ENCODE measurements around the gene AMY1B. TPM values are rescaled to one million over a fixed set of nuclear protein-coding genes. Genes with fewer than 3 reads are reported as not detected.
"Not testable (repeated sequence)": the region's sequence is repeated elsewhere in the genome, so short reads cannot be mapped to it uniquely, and the experiment has no call there.

AMY1B gene
- polyA plus RNA-seq, 1 experiment: not detected

DNA sequence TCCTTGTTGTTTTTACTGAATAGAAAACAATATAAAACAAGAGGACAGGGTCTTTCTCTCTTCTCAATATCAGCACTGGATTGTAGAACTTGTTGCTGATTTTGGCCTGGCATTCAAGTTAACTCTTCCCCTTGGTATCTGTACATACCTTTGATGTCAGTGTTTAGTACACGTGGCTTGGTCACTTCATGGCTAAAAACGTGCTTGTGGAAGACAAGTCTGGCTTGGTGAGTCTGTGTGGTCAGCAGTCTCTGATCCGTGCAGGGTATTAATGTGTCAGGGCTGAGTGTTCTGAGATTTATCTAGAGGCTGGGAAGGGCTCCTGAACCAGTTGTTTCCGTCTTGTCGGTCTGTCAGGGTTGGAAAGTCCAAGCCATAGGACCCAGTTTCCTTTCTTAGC is 40.5 kb downstream of the AMY1B start, which contains the start of gene AMY1A:
Gene AMY1A, plus strand, starts transcription at position 301 of the 400 bp plus-strand sequence. CDS start 571 bp downstream, outside the sequence.
- H3K9me3 ChIP-seq (ENCODE audit: control insufficient read depth, insufficient read depth, low read length); H3K4me3 ChIP-seq (ENCODE audit: low read depth, low read length); H3K27ac ChIP-seq (ENCODE audit: low read depth, low read length); POLR2A ChIA-PET; CTCF ChIA-PET; H3K27me3 ChIP-seq (ENCODE audit: control insufficient read depth, insufficient read depth, low read length); DNase-seq (ENCODE audit: low read depth, low spot score): not testable (repeated sequence)

DNA sequence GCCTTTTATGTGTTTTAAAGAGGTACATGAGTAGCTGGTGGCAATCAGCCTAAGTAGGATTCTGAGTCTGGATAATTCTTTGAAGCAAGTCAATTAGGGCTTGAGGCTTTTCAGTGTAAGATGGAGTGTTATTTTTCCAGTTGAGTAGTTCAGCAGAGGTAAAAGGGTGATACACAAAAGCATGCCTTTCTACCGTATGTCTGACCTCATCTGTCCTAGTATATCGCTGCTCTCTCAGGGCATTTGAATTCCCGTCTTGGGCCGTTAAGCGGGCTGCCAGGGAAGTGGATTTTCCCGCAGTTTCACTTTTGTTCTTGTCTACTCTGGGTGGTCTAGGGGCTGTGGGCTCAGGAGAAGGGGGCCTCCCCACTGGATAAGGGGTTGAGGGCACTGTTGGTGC is 41.9 kb downstream of the AMY1B start:
- CTCF ChIA-PET; DNase-seq (ENCODE audit: low read depth, low spot score); H3K9me3 ChIP-seq (ENCODE audit: control insufficient read depth, insufficient read depth, low read length); H3K27me3 ChIP-seq (ENCODE audit: control insufficient read depth, insufficient read depth, low read length); H3K4me3 ChIP-seq (ENCODE audit: low read depth, low read length); POLR2A ChIA-PET; H3K27ac ChIP-seq (ENCODE audit: low read depth, low read length): not testable (repeated sequence)

DNA sequence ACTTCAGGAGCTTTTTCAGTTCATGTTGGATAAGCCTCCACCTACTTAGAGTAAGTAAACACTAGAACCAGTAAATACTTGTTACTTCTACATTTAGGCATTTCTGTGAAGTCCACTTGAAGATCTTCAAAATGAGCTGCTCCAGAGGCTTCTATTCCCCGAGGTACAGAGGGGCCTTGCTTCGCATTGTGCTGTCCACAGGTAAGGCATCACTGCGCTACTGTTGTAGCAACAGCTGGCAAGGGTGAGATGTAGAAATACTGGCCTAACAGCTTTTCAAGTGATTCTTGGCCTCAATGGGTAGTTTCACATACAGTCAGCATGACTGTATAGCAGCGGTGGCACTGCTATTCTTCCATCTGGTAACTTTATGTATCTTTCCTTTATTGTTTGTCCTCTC is 45.1 kb downstream of the AMY1B start:
- H3K27me3 ChIP-seq (ENCODE audit: control insufficient read depth, insufficient read depth, low read length); H3K27ac ChIP-seq (ENCODE audit: low read depth, low read length); H3K9me3 ChIP-seq (ENCODE audit: control insufficient read depth, insufficient read depth, low read length); POLR2A ChIA-PET; DNase-seq (ENCODE audit: low read depth, low spot score); H3K4me3 ChIP-seq (ENCODE audit: low read depth, low read length); CTCF ChIA-PET: not testable (repeated sequence)

DNA sequence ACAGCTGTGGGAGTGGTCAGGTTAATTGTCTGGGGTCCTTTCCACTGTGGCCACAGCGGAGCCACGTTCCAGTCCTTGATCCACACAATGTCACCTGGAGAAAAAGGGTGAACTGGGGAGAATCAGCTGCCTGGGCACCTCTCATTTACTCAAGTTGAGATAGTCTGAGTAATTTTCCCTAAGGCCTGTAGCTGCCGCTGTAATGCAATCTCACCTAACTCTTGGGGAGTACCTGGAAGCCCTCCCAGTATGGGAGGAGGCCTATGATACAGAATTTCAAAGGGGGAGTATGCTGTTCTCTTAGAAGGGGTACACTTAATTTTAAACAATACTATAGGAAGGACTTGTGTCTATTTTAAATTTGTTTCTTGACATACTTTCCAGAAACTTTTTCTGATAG is 45.7 kb downstream of the AMY1B start:
- H3K27me3 ChIP-seq (ENCODE audit: control insufficient read depth, insufficient read depth, low read length); POLR2A ChIA-PET; H3K4me3 ChIP-seq (ENCODE audit: low read depth, low read length); H3K27ac ChIP-seq (ENCODE audit: low read depth, low read length); DNase-seq (ENCODE audit: low read depth, low spot score); H3K9me3 ChIP-seq (ENCODE audit: control insufficient read depth, insufficient read depth, low read length); CTCF ChIA-PET: not testable (repeated sequence)

DNA sequence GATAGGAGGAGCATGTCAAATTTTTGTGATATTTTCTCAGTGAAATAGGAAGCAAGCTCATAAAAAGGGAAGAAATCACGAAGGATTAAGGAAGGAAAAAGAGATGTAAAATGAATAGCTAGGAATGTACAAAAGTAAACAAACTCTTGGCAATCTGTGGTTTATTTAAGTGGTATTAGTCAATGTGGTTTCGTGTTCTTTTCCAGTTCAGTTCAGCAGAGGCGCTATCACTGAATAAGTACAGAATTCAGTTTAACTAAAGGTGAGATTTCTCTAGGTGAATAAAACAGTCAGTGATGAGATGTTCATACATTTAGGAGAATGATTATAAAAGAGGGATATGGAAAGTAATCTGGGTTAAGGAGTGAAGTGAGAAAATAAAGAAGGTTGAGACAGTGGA is 52.1 kb downstream of the AMY1B start:
- CTCF ChIA-PET; POLR2A ChIA-PET; H3K27ac ChIP-seq (ENCODE audit: low read depth, low read length); H3K27me3 ChIP-seq (ENCODE audit: control insufficient read depth, insufficient read depth, low read length); H3K4me3 ChIP-seq (ENCODE audit: low read depth, low read length); H3K9me3 ChIP-seq (ENCODE audit: control insufficient read depth, insufficient read depth, low read length); DNase-seq (ENCODE audit: low read depth, low spot score): not testable (repeated sequence)

DNA sequence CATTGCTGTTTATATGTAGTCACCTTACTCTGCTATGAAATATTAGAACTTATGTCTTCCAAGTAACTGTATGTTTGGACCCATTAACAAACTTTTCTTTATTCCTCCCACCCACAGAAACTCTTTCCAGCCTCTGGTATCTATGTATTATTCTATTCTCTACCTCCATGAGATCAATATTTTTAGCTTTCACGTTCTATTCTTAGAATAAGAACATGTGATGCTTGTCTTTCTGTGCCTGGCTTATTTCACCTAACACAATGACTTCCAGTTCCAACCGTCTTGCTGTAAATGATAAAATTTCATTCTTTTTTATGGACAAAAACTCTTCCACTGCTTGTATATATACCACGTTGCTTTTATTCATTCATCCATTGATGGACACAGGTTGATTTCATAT is 54.8 kb downstream of the AMY1B start:
- POLR2A ChIA-PET: not testable (repeated sequence)

More for the DNA sequence above, 54.8 kb downstream of the AMY1B start:
- H3K4me3 ChIP-seq (ENCODE audit: low read depth, low read length); DNase-seq (ENCODE audit: low read depth, low spot score); H3K27ac ChIP-seq (ENCODE audit: low read depth, low read length); H3K27me3 ChIP-seq (ENCODE audit: control insufficient read depth, insufficient read depth, low read length); H3K9me3 ChIP-seq (ENCODE audit: control insufficient read depth, insufficient read depth, low read length); CTCF ChIA-PET: not testable (repeated sequence)

Small RNA genes within 50 kb of the gene (small RNA-seq; reads per million reads assigned to genes)
- not detected for gene AC105272.1 (ENCODE audit: insufficient read length, low read depth)

Other genes starting within 250 kb of the AMY1B start
- 12.9 and 18.3 TPM in 2 replicates for gene RNPC3, start 170.5 kb downstream of the AMY1B start, polyA plus RNA-seq (2011; rRNA removed)
- 0.91 and 1.1 TPM in 2 replicates for gene AMY2B, start 124.6 kb downstream of the AMY1B start, polyA plus RNA-seq (2011; rRNA removed)
- not detected in 2 replicates for gene AMY2A, start 78.8 kb downstream of the AMY1B start, polyA plus RNA-seq (2011; rRNA removed)
- not detected in 2 replicates for gene AMY1A, start 40.5 kb downstream of the AMY1B start, polyA plus RNA-seq (2011; rRNA removed)
- not detected in 2 replicates for gene AMY1C, start 53.7 kb upstream of the AMY1B start, polyA plus RNA-seq (2011; rRNA removed)

Measured in AG04450 (cell line).